ENCODE data around the gene DOCK3.
"Not testable (repeated sequence)": the region's sequence is repeated elsewhere in the genome, so short reads cannot be mapped to it uniquely, and the experiment has no call there.

Gene DOCK3

DNA sequence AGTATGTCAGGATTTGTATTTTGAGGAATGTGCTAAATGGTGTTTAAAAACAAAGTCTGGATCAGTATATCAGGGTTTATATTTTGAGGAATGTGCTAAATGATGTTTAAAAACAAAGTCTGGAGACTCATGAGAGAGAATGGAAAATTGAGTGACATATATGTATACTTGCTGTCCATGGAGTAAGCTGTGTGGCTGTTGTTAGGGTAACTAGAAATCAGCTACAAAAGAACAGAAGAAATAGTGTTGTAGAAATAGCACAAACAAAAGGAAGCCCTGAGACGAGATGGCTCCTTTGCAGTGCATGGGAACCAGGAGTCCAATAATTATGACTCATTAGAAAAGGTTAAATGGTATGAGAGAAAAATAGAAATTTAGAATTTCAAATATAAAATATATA, 427.7 kb downstream of the DOCK3 start:
- no peak overlapping the region for H3K4me3 Mint-ChIP-seq
- no peak for ATAC-seq
- H3K27ac Mint-ChIP-seq = no peak overlapping the region
- peaks cover 1% of the 10 kb centered on the region for H3K36me3 Mint-ChIP-seq (ENCODE audit: low read depth)
- H3K4me1 Mint-ChIP-seq = peaks cover 4% of the 10 kb centered on the region
- H3K27me3 Mint-ChIP-seq = no peaks in the 10 kb centered on the region
- peaks cover 8% of the 10 kb centered on the region for H3K9me3 Mint-ChIP-seq
- DNase-seq = no peak

DNA sequence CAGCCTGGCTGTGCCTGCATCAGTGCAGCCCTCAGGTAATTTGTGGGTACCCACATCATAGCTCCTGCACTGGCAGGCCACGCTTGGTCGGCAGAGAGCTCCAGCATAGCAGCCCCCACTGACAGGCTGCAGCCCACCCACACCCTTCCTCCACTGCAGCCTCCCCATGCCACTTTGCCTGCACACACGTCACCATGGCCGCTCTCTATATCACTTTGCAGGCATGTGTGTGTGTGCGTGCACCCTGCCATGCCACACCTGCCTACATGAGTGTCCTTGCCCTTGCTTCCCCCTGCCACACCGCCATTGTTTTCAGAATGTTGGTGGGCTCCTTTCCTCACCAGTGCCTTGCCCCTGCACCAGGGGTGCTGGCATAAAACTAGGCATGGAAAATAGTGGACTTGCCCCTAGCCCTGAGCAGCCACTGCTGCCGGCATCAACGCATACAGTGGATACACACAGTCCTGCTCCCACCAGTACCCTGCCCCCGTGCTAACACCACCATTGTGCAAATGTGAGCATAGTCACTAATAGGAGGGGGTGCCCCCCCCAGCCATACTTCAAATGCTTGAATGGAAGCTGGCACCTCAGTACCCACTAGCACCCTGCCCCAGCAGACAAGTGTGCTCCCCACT, 431.6 kb downstream of the DOCK3 start:
- Mint-ChIP-seq H3K27me3 (no peaks in the 10 kb centered on the region), H3K4me1 (no peaks in the 10 kb centered on the region), H3K27ac (no peak overlapping the region), H3K4me3 (no peak overlapping the region), H3K9me3 (peaks cover 28% of the 10 kb centered on the region), H3K36me3 (ENCODE audit: low read depth) (peaks cover 12% of the 10 kb centered on the region)
- ATAC-seq = no peak
- DNase-seq = no peak

DNA sequence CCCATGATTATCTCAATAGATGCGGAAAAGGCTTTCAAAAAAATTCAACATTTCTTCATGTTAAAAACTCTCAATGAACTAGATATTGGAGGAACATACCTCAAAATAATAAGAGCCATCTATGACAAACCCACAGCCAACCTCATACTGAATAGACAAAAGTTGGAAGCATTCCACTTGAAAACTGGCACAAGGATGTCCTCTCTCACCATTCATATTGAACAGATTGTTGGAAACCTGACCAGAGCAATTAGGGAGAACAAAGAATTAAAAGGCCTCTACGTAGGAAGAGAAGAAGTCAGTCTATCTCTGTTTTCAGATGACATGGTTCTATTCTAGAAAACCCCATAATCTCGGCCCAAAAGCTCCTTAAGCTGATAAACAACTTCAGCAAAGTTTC, 435.9 kb downstream of the DOCK3 start:
- ATAC-seq = no peak
- no peaks in the 10 kb centered on the region for H3K4me1 Mint-ChIP-seq
- no peak overlapping the region for H3K4me3 Mint-ChIP-seq
- no peak overlapping the region for H3K27ac Mint-ChIP-seq
- H3K27me3 Mint-ChIP-seq = no peaks in the 10 kb centered on the region
- peaks cover 10% of the 10 kb centered on the region for H3K36me3 Mint-ChIP-seq (ENCODE audit: low read depth)
- no peak for DNase-seq
- H3K9me3 Mint-ChIP-seq = peaks cover 34% of the 10 kb centered on the region

DNA sequence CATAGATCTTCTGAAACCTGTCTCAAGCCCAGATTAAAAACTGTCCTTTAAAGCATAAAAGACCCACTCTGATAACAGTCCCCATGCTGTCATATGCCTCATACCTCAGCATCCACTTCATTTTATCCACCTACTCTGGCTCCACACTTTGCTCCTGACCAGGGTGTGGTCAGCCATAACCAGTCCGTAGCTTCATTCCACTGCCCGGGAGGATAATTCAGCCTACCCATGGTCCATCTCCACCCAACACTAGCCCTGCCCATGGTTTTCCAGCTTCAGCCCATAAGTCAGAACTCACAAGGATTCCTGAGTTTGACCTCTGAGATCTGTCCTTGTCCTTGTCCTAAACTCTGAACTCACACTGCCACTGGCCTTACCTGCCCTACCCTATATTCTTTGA, 448.2 kb downstream of the DOCK3 start:
- peaks cover 22% of the 10 kb centered on the region for H3K9me3 Mint-ChIP-seq
- peaks cover 11% of the 10 kb centered on the region for H3K36me3 Mint-ChIP-seq (ENCODE audit: low read depth)
- DNase-seq = no peak
- no peak for ATAC-seq
- no peak overlapping the region for H3K27ac Mint-ChIP-seq
- no peaks in the 10 kb centered on the region for H3K27me3 Mint-ChIP-seq
- H3K4me3 Mint-ChIP-seq = no peak overlapping the region
- H3K4me1 Mint-ChIP-seq = no peaks in the 10 kb centered on the region

DNA sequence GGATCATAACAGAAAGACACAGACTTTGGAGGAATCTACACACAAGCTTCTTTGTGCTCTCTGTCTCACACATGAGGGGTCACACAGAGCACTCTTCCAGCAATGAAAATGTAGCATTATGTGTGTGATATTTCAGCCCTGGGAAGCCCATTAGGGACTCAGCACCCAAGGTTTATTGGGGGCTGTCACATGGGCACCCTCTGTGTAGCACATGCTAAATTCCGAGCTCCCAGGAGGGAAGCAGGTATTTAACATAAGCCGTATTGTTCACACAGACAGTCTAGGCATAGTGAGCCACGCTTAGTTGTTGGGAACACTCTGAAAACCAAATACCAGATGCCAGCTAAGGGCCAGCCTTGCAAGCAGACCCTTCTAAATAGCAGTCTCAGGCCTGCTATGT, 448.8 kb downstream of the DOCK3 start:
- Mint-ChIP-seq H3K4me3 (no peak overlapping the region), H3K4me1 (no peaks in the 10 kb centered on the region), H3K27ac (no peak overlapping the region), H3K36me3 (ENCODE audit: low read depth) (peaks cover 11% of the 10 kb centered on the region), H3K27me3 (no peaks in the 10 kb centered on the region), H3K9me3 (peaks cover 16% of the 10 kb centered on the region)
- no peak for DNase-seq
- no peak for ATAC-seq

DNA sequence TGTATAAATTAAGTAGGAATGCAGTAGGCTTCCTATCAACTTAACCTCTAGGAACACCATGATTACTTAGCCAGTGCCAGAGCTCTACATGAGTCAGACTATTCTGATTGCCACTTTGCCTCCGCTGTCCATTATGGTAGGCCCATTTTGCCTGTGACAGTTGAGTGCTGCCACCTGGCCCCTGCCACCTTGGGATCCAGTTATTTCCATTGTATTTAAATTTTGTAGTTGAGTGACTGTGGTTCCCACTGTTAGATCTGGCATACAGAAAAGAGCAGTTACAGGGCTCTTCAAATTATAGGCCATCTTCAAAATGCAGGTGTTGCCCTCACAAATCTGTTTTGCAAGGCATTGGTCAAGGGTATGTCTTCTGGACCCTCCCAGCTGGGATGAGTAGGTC, 456.9 kb downstream of the DOCK3 start:
- not testable (repeated sequence) for H3K36me3 Mint-ChIP-seq (ENCODE audit: low read depth); DNase-seq; ATAC-seq; H3K27ac Mint-ChIP-seq; H3K4me1 Mint-ChIP-seq; H3K4me3 Mint-ChIP-seq; H3K27me3 Mint-ChIP-seq
- H3K9me3 Mint-ChIP-seq = peaks cover 19% of the 10 kb centered on the region

DNA sequence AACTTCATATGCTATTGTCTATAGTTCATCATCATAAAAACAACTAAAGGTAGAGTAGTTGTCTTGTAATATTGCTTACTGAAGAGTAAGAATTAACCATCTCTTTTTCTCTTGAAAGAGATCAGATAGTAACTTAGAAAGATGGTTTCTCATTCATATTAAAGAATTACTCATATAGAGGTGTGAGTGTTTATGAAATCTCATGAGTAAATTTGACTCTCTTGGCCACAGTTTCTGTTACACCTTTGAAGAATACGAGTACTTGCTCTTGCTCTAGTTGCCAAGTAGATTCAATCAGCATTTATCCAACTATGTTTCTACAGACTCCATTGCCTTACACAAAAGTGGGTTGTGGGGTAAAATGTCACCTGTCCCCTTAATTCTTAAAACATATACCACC, 463.0 kb downstream of the DOCK3 start:
- DNase-seq (no peak), ATAC-seq (no peak)
- Mint-ChIP-seq H3K4me3 (no peak overlapping the region), H3K36me3 (ENCODE audit: low read depth) (peaks cover 2% of the 10 kb centered on the region), H3K9me3 (peaks cover 3% of the 10 kb centered on the region), H3K27ac (no peak overlapping the region), H3K4me1 (peaks cover 10% of the 10 kb centered on the region), H3K27me3 (no peaks in the 10 kb centered on the region)

DNA sequence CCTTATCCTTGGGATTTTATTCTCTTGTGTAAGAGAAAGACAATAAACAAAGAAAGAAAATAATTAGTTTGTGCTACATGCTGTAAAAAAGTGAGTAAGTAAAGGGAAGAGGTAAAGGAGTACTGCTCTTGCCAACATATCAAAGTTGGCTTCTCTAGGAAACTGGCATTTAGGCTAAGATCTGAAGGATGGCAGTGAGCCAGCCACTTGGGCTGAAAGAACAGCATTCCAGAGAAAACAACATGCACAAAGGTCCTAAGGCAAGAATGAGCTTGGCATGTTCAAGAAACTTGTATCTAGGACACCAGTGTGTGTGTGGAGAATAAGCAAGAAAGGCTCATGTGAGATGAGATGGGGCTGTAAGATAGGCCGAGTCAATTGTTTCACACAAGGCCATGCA, 464.9 kb downstream of the DOCK3 start:
- H3K27me3 Mint-ChIP-seq = no peaks in the 10 kb centered on the region
- no peak overlapping the region for H3K4me3 Mint-ChIP-seq
- no peaks in the 10 kb centered on the region for H3K9me3 Mint-ChIP-seq
- ATAC-seq = no peak
- H3K27ac Mint-ChIP-seq = no peak overlapping the region
- peaks cover 10% of the 10 kb centered on the region for H3K4me1 Mint-ChIP-seq
- DNase-seq = no peak
- no peaks in the 10 kb centered on the region for H3K36me3 Mint-ChIP-seq (ENCODE audit: low read depth)

DNA sequence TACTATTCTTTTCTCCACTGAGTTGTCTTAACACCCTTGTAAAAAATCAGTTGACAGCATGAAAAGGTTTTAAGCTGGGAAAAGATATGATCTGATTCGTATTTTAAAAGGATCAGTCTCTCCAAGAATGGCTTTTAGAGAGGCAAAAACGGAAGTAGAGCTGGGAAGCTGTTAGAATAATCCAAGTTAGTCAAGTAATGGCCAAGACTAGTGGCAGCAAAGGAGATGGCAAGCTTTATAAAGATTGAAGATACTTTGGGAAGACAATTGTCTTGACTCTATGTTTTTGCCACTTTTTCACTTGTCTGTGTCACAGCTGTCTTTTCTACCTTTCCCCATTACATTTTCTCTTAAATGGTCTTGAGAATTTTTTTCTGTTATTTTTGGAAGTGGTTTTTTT, 466.8 kb downstream of the DOCK3 start:
- no peaks in the 10 kb centered on the region for H3K27me3 Mint-ChIP-seq
- H3K36me3 Mint-ChIP-seq (ENCODE audit: low read depth) = no peaks in the 10 kb centered on the region
- peaks cover 10% of the 10 kb centered on the region for H3K4me1 Mint-ChIP-seq
- DNase-seq (no peak), ATAC-seq (no peak)
- no peak overlapping the region for H3K4me3 Mint-ChIP-seq
- no peaks in the 10 kb centered on the region for H3K9me3 Mint-ChIP-seq
- H3K27ac Mint-ChIP-seq = no peak overlapping the region

DNA sequence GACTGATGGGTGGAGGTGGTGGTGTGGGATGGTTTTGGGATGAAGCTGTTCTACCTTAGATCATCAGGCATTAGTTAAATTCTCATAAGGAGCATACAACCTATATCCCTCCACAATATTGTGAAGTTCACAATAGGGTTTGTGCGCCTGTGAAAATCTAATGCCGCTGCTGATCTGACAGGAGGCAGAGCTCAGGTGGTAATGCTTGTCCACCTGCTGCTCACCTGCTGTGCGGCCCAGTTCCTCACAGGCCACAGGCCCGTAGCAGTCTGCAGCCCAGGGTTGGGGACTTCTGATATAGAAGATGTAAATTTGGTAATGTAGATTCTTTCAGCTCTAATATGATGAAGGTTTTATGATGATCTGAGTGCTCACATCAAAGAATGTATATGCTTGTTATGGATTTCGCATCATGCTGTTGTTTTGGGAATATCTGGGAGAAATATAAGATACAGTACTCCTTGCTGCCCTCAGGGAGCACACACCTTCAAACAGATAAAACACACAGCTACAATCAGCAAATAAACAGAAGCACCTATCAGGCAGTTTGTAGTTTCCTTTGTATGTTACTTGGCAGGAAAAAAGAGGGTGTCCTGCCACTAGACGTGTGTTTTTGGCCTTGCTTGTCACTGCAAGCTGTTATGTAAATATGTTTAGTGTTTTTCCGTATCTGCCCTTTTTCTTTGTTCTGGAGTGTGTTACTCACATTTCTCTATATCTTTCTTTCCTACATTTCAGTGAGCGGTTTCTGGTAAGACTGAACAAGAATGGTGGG, 471.3 kb downstream of the DOCK3 start:
- Mint-ChIP-seq H3K4me3 (no peak overlapping the region), H3K27ac (no peak overlapping the region), H3K9me3 (no peaks in the 10 kb centered on the region), H3K4me1 (peaks cover 10% of the 10 kb centered on the region), H3K36me3 (ENCODE audit: low read depth) (peaks cover 8% of the 10 kb centered on the region), H3K27me3 (no peaks in the 10 kb centered on the region)
- no peak for ATAC-seq
- DNase-seq = no peak

DNA sequence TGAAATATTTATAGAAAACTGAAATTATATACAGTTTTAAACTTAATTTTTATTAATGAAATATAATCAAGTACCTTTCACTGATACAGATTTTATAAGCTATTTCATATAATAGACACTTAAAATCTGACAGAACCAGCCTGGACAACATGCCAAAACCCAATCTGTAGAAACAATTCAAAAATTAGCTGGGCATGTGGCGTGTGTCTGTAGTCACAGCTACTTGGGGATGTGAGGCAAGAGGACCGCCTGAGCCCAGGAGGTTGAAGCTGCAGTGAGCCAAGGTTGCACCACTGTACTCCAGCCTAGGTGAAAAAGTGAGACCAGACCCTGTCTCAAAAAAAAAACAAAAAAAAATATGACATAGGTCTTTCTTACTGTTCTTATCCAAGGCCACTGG, 472.1 kb downstream of the DOCK3 start:
- Mint-ChIP-seq H3K4me1 (peaks cover 6% of the 10 kb centered on the region), H3K9me3 (no peaks in the 10 kb centered on the region), H3K27ac (no peak overlapping the region), H3K4me3 (no peak overlapping the region), H3K36me3 (ENCODE audit: low read depth) (peaks cover 8% of the 10 kb centered on the region), H3K27me3 (no peaks in the 10 kb centered on the region)
- no peak for DNase-seq
- ATAC-seq = no peak

DNA sequence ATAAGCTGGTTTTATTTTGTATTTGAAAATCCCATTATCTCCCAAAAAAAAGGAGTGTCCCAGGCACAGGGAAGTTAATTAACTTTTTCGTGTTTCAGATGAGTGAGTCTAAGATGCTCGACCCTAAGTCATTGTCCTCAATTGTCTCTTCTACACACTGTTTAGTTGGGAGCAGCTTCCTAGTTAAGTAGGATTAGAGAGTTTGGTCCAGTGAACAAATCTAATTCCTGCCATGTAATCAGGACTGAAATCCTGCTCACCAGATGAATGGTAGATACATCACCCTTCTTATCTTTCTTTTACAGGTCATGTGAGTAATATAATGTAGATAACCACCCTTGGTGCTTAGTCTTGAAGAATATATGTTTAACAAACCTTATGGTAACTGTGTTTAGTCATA, 481.4 kb downstream of the DOCK3 start:
- no peaks in the 10 kb centered on the region for H3K9me3 Mint-ChIP-seq
- H3K4me1 Mint-ChIP-seq = no peaks in the 10 kb centered on the region
- H3K4me3 Mint-ChIP-seq = no peak overlapping the region
- no peaks in the 10 kb centered on the region for H3K27me3 Mint-ChIP-seq
- H3K27ac Mint-ChIP-seq = no peak overlapping the region
- ATAC-seq = no peak
- no peak for DNase-seq
- H3K36me3 Mint-ChIP-seq (ENCODE audit: low read depth) = no peaks in the 10 kb centered on the region

DNA sequence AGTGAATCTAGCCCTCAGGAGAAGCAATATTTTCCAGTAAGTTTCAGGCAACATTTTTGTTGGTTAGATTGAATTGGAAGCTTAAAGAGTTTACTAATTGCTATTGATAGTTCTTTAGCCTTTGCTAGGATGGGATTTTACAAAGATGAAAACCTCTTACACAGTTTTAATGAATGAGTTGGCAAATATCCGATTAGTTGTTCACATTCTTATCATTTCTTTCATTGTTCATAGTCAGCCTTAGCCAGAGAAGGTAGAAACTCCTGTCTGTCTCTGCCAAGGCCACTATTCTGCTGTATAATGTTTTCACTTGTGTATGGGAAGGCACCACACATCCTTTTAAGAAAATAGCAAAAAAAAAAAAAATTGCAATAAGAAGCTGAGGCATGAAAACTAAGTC, 488.3 kb downstream of the DOCK3 start:
- no peaks in the 10 kb centered on the region for H3K27me3 Mint-ChIP-seq
- H3K27ac Mint-ChIP-seq = no peak overlapping the region
- peaks cover 4% of the 10 kb centered on the region for H3K36me3 Mint-ChIP-seq (ENCODE audit: low read depth)
- no peak for DNase-seq
- no peaks in the 10 kb centered on the region for H3K9me3 Mint-ChIP-seq
- H3K4me3 Mint-ChIP-seq = no peak overlapping the region
- ATAC-seq = no peak
- no peaks in the 10 kb centered on the region for H3K4me1 Mint-ChIP-seq

DNA sequence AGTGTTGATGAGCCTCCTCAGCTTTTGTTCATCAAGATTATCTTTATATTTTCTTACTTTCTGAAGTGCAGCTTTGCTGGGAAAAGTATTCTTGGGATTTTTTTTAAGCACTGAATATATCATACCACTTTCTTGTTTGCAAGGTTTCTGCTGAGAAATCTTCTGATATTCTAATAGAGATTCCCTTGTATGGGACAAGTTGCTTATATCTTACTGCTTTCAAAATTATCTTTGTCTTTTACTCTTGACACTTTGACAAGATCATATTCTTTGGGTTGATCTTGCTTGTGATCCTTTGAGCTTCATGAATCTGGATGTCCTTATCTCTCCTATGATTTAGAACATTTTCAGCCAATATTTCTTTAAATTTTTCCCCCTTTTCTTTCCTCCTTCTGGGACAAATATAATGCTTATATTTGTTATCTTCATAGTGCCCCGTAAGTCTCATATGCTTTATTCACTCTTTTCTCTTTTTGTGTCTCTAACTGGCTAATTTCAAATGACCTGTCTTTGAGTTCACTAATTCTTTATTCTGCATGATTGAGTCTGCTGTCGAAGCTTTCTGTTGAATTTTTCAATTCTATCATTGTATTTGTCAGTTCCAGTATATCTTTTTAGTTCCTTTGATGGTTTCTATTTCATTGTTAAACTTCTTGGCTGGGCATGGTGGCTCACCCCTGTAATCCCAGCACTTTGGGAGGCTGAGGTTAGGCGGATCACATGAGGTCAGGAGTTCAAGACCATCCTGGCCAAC, 499.0 kb downstream of the DOCK3 start:
- peaks cover 30% of the 10 kb centered on the region for H3K9me3 Mint-ChIP-seq
- no peaks in the 10 kb centered on the region for H3K27me3 Mint-ChIP-seq
- H3K4me3 Mint-ChIP-seq = no peak overlapping the region

DNA sequence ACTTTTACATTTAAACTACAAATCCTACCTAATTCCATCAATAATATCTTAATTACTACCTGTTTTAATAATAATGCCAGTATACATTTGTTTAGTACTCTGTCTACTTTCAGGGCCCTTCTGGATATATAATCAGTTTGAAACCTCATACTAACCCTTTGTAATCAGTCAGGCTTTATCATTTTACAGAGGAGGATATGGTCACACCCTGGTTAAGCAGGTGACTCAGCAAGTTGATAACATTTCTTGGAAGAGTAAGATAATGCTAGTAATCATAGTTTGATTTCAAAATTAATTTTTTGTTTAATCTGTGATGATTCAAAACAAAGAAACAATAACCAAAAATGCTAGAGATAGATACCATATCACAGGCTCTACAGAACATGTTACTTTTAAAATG, 502.2 kb downstream of the DOCK3 start:
- Mint-ChIP-seq H3K27ac (no peak overlapping the region), H3K27me3 (no peaks in the 10 kb centered on the region), H3K4me1 (no peaks in the 10 kb centered on the region), H3K9me3 (peaks cover 19% of the 10 kb centered on the region), H3K36me3 (ENCODE audit: low read depth) (peaks cover 20% of the 10 kb centered on the region), H3K4me3 (no peak overlapping the region)
- no peak for ATAC-seq
- no peak for DNase-seq

More for the DNA sequence above, 499.0 kb downstream of the DOCK3 start:
- no peak for DNase-seq
- Mint-ChIP-seq H3K36me3 (ENCODE audit: low read depth) (peaks cover 33% of the 10 kb centered on the region), H3K27ac (no peak overlapping the region), H3K4me1 (no peaks in the 10 kb centered on the region)
- ATAC-seq = no peak

Measured in activated naive CD8-positive, alpha-beta T cell treated with anti-CD3 and anti-CD28 coated beads, Interleukin-2, amount 50 U/mL, for 24 hours (primary cell).